Mesenteric fat pad (tissue), 1 donor: ENCODE measurements around the gene SGCG. TPM values are rescaled to one million over a fixed set of nuclear protein-coding genes. Genes with fewer than 3 reads are reported as not detected.
"Not testable (repeated sequence)": the region's sequence is repeated elsewhere in the genome, so short reads cannot be mapped to it uniquely, and the experiment has no call there.

Experiments
- DNase-seq: peaks from one replicate; pipeline ENCODE4 v3.0.0-alpha.2; 2020; ENCODE audit warnings: low spot score
- long read RNA-seq: library from polyadenylated mRNA; unstranded; transcript quantifications from one replicate; pipeline ENCODE4 v2.0.0, GENCODE V29; 2020
- total RNA-seq: library from RNA; stranded (reverse); fragmentation: NEBNext Ultra II Directional; extraction: Animal tissue kit (Norgen Biotek cat#: 25700); gene quantifications from one replicate; pipeline ENCODE4 v1.2.1, GENCODE V29; 2021
- donor health status: DM: yes; HTN: yes; CAD: no.

SGCG gene
- 2.9 TPM for total RNA-seq
- long read RNA-seq, transcript SGCG-201 (8 exons, 1,624 nt), result major isoform, 6 of 11 reads
- long read RNA-seq, partial matches to known transcripts, result 1 of 11 reads
- long read RNA-seq, other reads (novel, unspliced or antisense), result 4 of 11 reads

GRCh38 chr13:23180711-23181110, at the start of gene SGCG:
TSS of gene SGCG (plus strand) at chr13:23180979. CDS start at chr13:23203695, 22,716 bp downstream.
- no peak for DNase-seq

GRCh38 chr13:23134542-23134941, 46.2 kb upstream of the SGCG start:
- DNase-seq, result no peak

- DNase-seq, result no peak
These were observed 40.3 kb upstream of the SGCG start for GRCh38 chr13:23140492-23140891.

- DNase-seq, result no peak
These were observed 38.8 kb upstream of the SGCG start for GRCh38 chr13:23141964-23142363.

GRCh38 chr13:23142607-23143006, 38.2 kb upstream of the SGCG start:
- DNase-seq, result not testable (repeated sequence)

GRCh38 chr13:23144431-23144830, 36.3 kb upstream of the SGCG start:
- no peak for DNase-seq

- no peak for DNase-seq
These were observed 34.8 kb upstream of the SGCG start for GRCh38 chr13:23146006-23146405.

GRCh38 chr13:23146811-23147625, 33.8 kb upstream of the SGCG start:
- DNase-seq, result no peak

- DNase-seq, result no peak
These were observed 33.0 kb upstream of the SGCG start for GRCh38 chr13:23147827-23148226.

- no peak for DNase-seq
These were observed 23.0 kb upstream of the SGCG start for GRCh38 chr13:23157781-23158180.

GRCh38 chr13:23159205-23159759, 21.5 kb upstream of the SGCG start:
- DNase-seq, result no peak

GRCh38 chr13:23159760-23160637, 20.8 kb upstream of the SGCG start:
- no peak for DNase-seq

GRCh38 chr13:23160638-23161480, 19.9 kb upstream of the SGCG start:
- DNase-seq, result no peak

- DNase-seq, result no peak
These were observed 19.3 kb upstream of the SGCG start for GRCh38 chr13:23161481-23161825.

- no peak for DNase-seq
These were observed 4.9 kb upstream of the SGCG start for GRCh38 chr13:23175920-23176319.

- no peak for DNase-seq
These were observed 1.4 kb downstream of the SGCG start for GRCh38 chr13:23182142-23182541.

- DNase-seq, result no peak
These were observed 2.5 kb downstream of the SGCG start for GRCh38 chr13:23183292-23183691.

GRCh38 chr13:23185542-23185941, 4.8 kb downstream of the SGCG start:
- DNase-seq, result no peak

- DNase-seq, result no peak
These were observed 21.1 kb downstream of the SGCG start for GRCh38 chr13:23201870-23202269.

- no peak for DNase-seq
These were observed 21.6 kb downstream of the SGCG start for GRCh38 chr13:23202383-23202782.

- no peak for DNase-seq
These were observed 22.7 kb downstream of the SGCG start for GRCh38 chr13:23203516-23203915.
